ENCODE measurements around the gene CLCF1.
"Not testable (repeated sequence)": the region's sequence is repeated elsewhere in the genome, so short reads cannot be mapped to it uniquely, and the experiment has no call there.

Gene CLCF1

DNA sequence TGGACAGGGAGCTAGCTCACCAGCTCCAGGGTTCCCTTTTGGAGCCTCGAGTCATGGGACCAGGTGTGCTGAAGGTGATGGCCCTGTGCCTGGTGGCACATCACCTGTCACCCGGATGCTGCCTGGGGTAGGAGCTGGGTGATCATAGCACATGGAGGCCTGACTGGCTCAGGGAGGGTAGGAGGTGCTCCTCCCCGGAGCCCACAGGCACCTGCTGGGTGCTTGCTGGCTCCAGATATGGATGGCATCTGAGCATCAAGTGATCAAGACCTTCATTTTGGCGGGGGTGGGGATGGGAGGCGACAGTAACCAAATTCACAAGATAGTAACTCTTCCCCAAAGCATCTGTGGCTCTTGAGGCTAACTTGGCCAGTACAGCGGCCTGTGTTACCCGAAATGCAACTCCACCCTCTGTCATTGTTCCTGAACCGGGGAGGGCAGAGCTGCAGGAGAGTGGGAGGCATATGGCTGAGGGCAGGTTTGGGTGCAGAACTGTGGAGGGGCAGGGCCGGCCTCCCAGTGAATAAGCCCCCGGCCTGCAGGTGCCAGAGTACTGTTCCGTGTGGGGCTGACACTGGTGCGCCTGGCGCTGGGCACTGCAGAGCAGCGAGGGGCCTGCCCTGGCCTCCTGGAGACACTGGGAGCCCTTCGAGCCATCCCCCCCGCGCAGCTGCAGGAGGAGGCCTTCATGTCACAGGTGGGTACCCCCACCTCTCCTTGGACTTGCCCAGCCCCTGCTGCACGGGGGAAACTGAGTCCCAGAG is 35.2 kb upstream of the CLCF1 start:
- no peak for DNase-seq (ENCODE audit: low read depth, low spot score)

DNA sequence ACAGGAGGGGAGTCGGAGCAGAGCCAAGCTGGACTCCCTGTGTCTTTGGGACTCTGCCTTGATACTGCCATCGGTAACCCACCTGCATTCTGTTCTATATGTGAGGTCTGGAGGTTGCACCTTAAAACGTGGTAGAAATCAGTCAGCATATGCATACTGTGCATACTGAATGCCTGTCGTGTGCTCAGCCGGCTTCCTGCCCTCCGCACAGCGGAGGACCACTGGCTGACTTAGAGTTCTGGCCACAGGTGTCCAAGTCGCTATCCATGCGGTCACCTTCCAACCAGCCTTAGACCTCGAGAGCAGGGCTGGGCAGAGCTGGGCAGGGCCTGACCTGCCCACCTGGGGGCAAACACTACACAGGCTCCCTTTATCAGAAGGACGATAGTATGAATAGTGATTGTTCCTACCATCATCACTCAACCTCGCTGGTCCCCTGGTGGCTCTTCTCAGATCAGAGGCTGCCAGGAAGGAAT is 34.3 kb upstream of the CLCF1 start:
- DNase-seq (ENCODE audit: low read depth, low spot score), result no peak

DNA sequence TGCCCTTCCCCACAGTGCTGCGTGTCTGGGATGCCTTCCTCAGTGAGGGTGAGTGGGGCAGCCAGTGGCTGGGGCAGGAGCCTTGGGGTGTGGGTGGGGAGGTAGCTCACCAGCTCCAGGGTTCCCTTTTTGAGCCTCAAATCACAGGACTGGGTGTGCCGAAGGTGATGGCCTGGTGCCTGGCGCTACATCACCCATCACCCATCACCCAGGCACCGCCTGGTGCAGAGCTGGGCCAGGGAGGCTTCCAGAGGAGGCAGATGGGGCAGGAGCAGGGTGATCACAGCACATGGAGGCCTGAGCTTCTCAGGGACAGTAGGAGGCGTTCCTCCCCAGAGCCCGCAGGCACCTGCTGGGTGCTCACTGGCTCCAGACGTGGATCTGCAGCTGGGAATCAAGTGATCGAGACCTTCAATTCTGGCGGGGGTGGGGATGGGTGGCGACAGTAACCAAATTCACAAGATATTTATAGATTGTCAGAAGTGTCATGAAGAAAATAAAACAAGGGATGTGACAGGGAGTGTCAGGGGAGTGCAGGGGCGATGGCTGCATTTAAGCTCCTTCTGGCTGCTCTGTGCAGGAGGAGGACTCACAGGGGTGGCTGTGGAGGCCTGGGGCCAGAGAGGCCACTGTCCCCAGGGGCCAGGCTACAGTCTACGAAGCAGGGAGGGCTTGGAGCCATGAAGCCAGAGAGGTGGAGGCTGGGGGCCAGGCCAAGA is 33.7 kb upstream of the CLCF1 start:
- DNase-seq (ENCODE audit: low read depth, low spot score), result no peak

DNA sequence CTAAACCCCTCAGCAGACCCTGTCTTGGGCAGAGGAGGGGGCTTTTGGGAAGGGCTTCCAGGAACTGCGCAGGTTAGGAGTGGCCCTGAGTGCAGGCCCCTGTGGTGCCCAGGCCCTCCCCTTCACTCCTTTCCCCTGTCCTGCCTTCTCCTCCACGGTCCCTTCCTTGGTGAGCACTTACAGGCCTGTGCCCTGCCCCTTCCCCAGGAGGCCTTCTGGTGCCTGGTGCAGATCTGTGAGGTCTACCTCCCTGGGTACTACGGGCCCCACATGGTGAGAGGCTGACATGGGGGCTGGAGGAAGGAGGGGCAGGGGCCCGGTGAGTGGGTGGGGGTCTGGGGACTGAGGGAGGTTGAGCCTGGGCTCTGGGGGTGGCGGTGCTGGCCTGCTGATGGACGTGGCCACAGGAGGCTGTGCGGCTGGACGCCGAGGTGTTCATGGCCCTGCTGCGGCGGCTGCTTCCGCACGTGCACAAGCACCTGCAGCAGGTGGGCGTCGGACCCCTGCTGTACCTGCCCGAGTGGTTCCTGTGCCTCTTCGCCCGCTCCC is 33.1 kb upstream of the CLCF1 start:
- no peak for DNase-seq (ENCODE audit: low read depth, low spot score)

DNA sequence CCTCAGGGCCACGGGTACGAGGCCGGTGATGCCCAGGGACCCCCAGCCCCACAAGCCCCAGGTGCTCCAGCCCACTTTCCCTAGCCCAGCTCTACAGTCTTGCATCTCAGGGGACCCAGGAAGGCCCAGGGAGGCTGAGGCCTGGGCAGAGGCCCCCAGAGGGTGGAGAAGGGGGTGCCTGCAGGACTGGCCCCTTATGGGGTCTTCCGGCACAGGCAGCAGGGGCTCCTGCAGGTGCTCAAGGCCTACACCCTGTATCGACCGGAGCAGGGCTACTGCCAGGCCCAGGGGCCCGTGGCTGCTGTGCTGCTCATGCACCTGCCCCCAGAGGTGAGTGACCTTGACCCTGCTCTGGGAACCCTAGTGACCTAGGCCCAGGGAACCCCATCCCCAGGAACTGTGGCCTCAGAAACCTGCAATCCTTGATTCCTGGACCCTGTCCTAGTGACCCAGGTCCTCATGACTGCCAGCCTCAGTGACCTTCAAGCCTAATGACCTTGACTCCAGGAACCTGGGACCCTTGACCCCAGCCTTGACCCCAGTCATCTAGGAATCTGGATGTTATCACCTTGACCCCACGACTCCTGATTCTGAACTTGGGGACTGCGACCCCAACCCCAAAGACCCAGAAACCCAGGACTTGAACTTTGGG is 32.4 kb upstream of the CLCF1 start:
- no peak for DNase-seq (ENCODE audit: low read depth, low spot score)

DNA sequence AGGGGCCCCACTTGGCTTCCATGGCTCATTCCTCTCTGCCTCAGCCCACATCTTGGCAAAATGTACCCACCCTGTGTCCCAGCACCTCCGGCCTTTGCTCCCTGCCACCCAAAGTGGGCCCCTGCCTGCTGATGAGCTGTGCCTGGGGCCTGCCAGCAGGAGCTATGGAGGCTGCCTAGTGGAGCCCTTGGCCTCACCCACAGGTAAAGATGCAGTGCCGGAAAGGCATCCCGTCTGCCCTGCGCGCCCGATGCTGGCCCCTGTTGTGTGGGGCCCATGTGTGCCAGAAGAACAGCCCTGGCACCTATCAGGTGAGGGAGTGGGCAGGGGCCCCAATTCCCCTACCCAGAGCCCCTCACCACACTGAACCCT is 31.8 kb upstream of the CLCF1 start:
- no peak for DNase-seq (ENCODE audit: low read depth, low spot score)

DNA sequence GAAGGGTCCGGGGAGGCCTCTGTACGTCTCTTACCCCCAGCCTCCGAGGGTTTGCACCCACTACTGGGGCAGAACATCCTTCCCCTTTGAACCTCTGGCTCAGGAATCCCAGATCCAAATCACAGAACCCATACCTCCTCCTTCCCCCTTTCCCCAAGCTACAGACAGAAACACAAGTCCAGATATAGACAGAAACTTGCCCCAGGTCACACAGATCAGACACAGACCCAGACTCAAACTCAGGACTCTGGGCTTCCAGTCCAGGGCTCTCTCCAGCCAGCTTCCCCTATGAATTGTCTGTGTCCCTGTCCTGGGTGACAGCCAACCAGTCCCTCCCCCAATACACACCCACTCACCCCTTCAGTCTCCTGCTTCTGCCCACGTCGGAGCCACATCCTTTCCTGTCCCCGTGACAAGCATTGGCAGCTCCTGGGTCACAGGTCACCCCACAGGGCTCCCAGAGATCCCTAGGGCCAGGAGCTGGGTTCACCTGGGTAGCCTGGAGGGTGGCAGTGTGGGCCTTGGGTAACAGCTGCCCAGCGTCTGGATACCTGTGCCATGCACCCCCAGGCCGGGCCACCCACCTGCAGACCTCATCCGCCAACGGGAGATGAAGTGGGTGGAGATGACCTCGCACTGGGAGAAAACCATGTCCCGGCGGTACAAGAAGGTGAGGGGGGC is 31.3 kb upstream of the CLCF1 start:
- no peak for DNase-seq (ENCODE audit: low read depth, low spot score)

DNA sequence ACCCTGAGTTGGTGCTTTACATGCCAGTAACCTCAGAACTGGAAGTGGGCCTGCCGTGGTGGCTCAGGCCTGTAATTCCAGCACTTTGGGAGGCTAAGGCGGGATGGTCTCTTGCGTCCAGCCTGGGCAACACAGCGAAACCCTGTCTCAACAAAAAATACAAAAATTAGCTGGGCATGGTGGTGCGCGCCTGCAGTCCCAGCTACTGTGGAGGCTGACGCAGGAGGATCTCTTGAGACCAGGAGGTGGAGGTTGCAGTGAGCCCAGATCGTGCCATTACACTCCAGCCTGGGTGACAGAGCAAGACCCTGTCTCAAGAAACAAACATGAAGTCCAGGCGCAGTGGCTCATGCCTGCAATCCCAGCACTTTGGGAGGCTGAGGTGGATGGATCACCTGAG is 29.7 kb upstream of the CLCF1 start:
- not testable (repeated sequence) for DNase-seq (ENCODE audit: low read depth, low spot score)

DNA sequence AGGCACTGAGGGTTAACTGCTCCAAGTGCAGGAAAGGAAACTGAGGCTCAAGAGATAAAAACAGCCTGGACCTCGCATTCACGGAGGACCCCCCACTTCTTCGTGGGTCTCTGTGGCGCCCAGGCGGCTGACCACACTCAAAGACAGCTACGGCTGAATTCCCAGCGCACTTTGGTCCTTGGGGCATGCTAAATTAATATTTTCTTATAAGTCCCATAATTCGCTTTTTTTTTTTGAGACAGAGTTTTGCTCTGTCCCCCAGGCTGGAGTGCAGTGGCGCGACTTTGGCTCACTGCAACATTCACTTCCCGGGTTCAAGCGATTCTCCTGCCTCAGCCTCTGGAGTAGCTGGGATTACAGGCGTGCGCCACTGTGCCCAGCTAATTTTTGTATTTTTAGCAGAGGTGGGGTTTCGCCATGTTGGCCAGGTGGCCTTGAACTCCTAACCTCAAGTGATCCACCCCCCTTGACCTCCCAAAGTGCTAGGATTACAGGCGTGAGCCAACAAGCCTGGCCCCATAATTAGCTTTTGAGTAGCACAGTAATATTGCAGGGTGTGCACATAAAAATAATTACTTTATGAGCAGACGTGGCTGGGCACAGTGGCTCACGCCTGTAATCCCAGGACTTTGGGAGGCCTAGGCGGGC is 28.9 kb upstream of the CLCF1 start:
- not testable (repeated sequence) for DNase-seq (ENCODE audit: low read depth, low spot score)

DNA sequence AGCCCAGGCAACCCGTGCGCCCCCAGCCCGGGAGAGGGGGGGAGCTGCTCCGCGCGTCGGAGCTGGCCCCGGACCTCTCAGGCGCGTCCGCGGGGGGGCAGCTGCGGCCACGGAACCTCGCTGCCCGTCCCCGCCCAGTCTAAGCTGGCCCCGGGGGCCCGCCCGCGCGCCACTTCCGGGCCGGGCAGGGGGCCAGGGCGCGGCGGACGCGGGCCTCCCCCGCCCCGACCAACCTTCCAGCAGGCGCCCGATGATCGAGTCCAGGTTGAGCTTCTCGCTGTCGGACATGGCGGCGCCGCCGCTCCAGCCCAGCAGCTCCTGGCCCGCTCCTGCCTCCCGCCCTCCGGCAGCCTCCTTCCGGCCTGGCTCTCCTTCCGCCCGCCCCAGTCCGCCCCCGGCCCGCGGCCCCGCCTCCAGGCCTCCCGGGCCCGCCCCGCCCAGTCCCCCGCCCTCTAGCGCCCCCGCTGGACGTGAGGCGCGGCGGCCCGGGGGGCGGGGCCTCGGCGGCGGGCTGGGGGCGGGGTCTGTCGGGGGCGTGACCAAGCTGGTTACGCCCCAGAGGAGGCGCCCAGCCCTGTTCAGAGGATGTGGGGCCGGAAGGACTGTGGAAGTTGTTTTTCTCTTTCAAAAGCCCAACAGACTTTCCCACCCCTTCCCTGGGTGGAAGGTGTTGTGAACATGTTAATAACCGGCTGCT is 28.2 kb upstream of the CLCF1 start, which contains the start of gene PPP1CA:
Gene PPP1CA, minus strand, starts transcription at position 364 of the 697 bp plus-strand sequence. Its CDS starts 76 bp downstream, at position 288.
- peak; percentile 81 for DNase-seq (ENCODE audit: low read depth, low spot score)

DNA sequence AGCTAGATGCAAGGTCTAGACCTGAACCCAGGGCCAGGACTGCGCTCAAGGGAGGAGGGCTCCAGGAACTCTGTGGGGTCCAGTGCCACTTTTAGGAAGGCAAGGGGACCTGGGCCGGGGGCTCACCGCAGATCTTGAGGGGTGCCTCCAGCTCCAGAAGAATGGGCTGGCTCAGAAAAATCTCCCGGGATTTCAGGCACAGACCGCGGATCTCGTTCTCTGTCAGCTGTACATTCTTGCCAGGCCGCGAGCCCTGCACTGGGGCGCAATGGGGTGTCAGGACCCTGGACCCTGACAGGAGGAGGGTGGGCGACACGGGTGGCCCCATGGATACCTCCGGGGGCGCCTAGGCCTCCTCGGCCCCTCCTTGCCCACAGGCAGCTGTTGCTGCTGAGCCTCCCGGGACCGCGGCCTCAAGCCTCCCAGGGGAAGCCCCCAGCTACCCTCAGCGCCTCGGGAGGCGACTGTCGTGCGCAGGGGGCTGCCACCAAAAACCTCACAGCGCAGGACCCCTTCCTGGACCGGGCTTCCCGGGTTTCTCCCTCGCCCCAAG is 27.6 kb upstream of the CLCF1 start:
- DNase-seq (ENCODE audit: low read depth, low spot score), result no peak

DNA sequence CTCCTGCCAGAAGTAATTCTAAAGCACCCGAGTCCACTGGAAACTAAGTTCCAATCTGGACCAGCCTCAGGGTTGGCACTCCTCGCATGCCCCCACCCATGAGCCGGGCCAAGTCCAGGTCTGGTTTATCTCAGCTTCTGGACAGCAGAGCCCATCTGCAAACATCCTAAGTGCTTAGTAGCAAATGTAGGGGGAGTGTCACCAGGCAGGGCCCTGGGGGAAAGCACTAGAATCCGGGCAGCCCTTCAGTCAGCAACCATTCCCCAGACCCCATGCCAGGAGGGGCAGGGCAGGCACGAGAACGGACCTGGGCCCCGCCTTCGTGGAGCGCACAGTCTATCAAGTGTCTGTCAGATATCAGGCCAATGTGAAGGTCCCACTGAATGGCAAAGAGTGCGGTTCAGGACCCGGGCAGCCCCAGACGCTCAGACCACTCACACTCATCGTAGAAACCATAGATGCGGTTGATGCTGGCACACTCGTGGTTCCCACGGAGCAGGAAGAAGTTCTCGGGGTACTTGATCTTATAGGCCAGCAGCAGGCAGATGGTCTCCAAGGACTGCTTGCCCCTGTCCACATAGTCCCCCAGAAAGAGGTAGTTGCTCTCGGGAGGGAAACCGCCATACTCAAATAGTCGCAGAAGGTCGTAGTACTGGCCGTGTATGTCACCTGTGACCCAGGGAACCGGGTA is 27.0 kb upstream of the CLCF1 start:
- DNase-seq (ENCODE audit: low read depth, low spot score), result no peak

DNA sequence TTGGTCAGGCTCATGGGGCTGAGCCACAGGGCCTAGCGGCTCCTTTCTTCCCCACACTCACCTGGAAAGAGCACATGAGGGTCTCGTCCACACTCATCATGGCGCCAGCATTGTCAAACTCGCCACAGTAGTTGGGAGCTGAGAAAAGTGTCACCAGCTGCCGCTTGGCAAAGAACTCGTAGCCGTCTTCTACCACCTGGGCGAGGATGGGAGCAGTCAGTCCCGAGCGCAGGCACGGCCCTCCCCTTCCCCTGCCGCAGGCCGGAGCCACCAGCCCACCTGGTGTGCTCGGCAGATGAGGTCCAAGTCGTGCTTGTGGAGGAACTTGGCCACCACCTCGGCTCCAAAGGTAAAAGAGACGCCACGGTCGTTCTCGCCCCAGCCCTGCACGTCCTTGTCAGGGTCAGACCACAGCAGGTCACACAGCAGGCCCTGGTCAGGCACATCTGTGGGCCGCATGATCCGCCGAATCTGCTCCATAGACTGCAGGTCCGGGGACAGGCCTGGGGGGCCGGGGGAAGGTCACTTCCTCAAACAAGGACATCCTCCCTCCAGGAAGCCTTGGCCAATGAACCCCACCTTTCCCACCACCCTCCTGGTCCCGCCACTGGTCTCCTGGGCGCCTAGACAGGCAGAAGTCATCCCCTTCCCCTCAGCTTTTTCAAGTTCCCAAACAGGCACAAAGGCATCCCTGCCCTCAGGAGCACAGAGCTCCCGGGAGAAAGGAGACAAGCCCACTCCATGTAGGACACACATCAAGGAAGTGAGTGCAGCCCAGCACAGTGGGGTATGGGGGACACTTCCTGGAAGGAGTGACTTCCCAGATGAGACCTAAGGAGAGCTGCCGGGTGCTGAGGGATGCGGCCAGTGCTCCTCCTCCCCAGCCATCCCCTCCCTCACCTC is 25.5 kb upstream of the CLCF1 start:
- no peak for DNase-seq (ENCODE audit: low read depth, low spot score)

DNA sequence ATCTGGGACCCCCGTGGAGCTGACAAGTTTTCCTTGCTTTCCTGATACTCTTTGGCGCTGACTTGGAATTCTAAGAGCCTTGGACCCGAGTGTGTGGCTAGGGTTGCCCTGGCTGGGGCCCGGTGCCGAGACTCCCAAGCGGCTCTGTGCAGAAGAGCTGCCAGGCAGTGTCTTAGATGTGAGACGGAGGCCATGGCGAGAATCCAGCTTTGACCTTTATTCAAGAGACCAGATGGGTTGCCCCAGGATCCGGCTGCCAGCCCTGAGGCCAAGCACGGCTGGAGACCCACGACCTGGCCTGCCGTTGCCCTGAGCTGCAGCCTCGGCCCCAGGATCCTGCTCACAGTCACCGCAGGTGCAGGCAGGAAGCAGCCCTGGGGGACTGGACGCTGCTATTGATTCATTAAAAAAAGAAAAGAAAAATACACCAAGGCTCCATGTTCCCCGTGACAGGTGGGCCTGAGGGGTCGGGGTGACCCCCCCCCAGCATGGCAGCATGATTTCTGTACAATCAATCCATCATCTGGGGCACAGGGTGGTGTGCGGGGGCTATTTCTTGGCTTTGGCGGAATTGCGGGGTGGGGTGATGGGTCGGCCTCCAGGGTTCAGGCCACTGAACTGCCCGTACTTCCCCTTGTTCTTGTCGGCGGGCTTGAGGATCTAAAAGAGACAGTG is 24.7 kb upstream of the CLCF1 start:
- no peak for DNase-seq (ENCODE audit: low read depth, low spot score)

DNA sequence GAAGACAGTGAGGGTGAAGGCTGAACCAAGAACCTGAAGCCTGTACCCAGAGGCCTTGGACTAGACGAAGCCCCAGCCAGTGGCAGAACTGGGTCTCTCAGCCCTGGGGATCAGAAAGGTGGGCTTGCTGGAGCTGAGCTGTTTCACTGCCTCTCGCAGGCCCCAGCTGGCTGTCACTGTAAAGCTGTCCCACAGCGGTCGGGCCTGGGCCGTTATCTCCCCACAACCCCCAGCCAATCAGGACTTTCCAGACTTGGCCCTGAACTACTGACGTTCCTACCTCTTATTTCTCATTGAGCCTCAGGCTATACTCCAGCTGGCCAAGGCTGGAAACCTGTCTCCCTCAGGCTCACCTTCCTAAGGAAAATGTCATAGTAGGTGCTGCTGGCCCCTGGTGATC is 24.1 kb upstream of the CLCF1 start:
- no peak for DNase-seq (ENCODE audit: low read depth, low spot score)

DNA sequence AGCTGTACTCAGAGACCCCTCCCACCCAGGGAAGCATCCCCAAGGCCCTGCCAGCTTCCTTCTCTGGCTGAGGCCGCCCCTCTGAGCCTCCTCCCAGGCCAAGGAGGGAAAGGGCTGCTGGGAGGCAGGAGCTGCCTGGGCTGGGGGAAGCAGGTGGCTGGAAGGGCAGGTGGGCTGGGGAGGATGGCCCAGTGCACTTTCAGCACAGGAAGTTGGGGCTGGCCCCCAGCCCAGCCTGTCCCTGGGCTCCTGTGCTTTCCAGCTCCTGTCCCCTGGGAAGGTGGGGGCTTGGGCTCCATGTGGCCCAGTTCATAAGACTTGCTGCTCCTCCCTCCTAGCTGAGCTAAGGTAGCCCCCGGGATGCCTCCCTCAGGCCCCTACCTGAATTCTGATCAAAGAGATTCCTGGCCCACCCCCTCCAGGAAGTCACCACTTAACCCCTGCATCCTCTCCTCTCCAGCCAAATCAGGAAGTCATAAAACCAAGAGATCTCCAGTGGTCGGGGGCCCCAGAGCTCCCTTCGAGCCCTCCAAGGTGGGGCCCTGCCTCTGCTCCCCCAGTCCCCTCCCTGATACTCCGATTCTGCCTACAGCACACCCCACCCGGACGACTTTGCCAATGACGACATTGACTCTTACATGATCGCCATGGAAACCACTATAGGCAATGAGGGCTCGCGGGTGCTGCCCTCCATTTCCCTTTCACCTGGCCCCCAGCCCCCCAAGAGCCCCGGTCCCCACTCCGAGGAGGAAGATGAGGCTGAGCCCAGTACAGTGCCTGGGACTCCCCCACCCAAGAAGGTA is 23.4 kb upstream of the CLCF1 start:
- DNase-seq (ENCODE audit: low read depth, low spot score), result no peak

DNA sequence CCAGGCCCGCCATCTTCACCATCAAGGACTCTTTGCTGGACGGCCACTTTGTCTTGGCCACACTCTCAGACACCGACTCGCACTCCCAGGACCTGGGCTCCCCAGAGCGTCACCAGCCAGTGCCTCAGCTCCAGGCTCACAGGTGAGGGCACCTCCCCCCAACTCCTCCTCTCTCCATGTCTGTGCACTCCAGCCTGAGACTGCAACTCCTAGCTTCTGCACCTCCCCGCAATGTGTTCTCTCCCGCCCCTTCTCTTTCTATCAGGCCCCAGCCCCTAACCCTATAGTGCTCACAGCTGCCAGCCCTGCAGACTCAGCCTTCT is 22.8 kb upstream of the CLCF1 start:
- DNase-seq (ENCODE audit: low read depth, low spot score), result no peak
